Fibroblast of skin of right biceps (primary cell): Measurements from ENCODE around the gene VRK2.

Source experiments
- DNase-seq: peaks from one replicate; pipeline ENCODE4 v3.0.0-alpha.2; 2013

Gene VRK2

DNA sequence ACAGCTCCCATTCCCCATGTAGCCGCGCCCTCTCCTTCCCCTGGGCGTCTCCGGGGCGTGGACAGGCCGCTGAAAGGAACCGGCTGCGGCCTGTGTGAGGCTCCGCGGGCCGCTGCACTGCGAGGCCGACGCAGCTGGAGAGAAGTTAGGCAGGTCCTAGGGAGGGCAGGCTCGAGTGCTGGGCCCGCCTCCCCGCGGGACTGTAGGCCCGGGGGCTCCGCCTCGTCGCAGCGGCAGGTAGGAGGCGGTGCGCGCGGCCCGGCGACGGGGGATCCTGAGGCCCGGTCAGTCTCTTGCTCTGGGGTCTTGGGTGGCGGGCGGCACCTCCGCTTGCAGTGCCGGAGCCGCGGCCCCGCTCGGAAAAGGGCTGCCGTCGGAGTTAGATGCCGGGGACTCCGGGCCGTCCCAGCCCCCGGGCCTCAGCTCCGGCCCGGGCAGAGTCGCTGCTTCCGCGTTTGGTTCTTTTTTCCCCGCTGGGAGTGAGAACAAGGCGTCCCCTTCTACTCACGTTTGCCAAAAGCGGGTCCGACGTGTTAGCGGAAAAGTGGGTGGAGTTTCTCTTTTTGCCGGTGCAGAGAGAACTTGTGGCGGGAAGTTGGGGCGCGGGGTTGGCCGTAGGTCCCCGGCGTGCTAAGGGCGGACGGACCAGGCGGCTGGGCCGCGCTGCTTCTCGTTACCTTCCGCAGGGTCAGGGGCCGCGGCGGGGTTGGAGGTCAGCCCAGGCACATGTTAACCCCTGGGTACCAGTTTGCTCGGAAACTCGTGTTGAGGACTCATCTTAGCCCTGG lies at the start of gene VRK2:
Gene VRK2, plus strand, starts transcription at position 222 of the 788 bp plus-strand sequence. CDS start 2,026 bp downstream, outside the sequence.
- peak; percentile 92 for DNase-seq

DNA sequence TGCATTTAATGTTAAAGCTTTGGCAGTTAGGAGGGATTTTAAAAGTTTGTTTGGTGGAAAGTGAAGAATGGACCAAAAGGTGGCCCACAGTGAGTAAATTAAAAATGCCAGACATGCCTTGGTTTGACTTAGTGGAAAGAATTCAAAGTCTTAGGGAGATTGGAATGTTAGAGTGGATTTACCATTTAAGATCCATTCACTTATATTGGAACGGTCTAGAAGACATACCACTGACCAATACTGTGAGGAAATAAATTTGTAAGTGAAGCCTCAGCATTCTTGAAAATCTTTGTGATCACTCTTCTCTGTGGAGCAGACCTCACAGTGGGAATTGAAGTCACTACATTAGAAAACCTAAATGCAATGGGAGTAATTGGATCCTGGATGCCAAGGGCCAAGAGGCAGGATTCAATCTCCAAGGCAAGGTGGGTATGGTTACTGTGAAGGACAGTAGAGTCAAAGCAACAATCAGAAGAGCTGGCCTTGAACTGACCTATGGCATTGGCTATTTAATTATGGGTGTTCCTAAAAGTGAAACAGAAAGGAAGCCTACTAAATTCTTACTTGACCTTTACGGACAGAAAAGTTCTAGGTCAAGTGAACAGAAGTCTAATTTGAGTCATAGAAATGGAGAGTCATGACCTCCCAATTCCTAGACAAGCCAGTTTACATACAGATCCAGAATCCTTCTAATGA lies 40.2 kb upstream of the VRK2 start:
- peak; percentile 3 for DNase-seq

DNA sequence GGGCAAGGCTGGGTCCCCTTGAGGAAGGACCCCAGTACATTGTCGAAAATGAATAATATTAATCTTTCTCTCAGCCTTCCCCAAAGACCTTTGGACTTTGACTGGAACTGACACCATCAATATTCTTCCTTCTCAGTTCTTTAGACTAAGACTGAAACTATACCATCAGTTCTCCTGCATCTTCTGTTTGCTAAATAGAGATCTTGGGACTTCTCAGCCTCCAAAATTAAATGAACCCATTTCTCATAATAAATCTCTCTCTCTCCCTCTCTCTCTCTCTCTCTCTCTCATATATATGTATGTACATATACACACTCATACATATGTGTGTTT lies 39.7 kb upstream of the VRK2 start:
- DNase-seq, result no peak

DNA sequence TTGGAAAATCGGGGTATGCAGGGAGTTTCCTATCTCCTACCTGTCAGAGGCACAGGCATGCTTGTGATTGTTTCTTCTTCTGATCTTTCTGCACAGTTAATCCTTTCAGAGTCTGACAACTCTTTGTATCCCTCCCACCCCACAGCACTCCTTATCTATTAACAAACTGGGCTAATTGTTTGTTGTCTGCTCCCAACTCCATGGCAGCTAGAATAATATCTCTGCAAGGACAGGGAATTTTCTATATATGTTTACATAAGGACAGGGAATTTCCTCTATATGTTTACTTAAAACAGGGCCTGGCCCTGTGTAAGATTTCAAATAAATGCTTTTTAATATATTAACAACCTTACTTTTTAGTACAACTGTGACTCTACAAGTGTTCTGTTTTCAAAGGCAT lies 36.0 kb upstream of the VRK2 start:
- DNase-seq, result no peak

DNA sequence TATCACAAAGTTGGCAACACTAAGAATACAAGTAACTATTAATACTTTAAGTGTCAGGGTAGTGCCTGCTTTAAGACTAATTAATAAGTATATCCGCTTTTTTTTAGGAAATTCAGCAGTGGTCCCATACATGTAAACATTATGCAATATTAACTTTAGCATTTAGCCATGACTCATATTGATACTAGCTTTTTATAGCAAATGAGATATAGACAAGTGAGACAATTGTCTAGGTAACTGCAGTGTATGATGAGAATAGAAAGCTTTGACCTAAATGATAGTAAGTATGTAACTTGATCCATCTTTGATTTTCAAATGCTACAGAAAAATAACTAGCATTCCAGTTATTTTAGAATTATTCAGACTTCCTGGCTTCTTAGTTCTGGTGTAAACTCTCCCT lies 27.4 kb upstream of the VRK2 start:
- no peak for DNase-seq

DNA sequence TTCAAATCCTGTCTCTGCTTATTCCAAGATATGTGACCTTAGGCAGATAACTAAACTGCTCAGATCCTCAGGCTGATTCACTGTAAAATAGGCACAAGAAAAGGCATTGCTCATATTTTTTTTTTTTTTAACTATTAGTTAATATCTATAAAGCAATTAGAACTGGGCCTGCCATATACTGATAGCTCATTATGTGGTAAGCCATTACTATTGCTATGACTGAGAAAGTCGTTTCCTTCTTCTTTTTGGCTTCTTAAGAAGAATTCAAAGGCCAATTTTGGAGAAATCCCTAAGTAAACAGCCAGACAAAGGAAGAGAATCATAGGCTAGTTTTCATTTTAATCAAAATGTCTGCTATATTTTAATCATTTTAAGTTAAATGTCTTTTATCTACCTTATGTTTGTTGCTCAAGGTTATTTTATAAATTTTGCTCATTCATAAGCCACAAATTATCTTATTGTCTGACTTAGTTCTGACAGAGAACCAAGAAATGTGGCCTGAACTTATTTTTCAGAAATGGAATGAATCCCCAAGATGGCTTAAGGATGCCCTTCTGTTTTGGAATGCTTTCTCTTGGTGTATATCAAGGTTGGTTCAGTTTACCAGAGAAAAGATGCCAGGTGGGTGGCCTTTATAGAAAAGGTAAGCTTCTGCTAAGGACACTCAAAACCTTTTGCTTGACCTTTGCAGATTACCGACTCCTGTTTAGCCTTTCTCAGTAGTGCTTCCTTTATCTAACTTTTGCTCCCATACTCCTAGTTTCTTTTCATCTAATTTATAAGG lies 21.3 kb upstream of the VRK2 start:
- DNase-seq, result no peak

DNA sequence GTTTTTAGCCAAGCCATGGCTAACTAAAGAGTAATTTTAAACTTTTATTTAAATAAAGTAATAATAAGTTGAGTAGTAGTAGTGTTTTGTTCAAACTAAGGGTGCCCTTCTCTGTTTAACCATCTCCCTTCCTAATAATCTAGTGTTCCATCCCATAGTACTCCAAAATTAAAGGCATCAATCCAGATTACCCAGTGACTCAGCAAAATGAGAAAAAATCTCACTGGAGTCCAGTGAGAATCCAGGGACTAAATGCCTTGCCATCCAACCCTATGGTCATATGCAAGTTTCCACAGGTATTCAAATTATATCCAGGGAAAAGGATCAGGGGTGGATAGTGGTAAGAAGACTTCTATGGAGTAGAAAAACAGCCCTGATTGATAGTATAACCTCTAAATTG lies 19.6 kb upstream of the VRK2 start:
- DNase-seq, result no peak

DNA sequence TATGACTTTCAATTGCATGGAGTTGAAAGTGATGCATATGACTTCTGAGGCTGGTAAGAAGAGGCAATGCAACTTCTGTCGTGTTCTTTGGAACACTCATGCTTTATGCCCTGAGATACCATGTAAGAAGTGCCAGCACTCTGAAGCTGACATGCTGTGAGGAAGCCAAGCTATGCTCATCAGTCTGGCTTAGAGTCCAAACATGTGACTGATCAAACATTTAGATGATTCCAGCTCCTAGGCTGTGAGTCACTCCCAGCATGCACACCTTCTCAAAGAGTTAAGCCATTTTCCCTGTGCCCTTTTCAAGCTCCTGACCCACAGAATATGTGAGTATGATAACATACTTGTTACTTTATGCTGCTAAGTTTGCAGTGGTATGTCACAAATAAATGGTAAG lies 15.8 kb upstream of the VRK2 start:
- DNase-seq, result peak; percentile 49

DNA sequence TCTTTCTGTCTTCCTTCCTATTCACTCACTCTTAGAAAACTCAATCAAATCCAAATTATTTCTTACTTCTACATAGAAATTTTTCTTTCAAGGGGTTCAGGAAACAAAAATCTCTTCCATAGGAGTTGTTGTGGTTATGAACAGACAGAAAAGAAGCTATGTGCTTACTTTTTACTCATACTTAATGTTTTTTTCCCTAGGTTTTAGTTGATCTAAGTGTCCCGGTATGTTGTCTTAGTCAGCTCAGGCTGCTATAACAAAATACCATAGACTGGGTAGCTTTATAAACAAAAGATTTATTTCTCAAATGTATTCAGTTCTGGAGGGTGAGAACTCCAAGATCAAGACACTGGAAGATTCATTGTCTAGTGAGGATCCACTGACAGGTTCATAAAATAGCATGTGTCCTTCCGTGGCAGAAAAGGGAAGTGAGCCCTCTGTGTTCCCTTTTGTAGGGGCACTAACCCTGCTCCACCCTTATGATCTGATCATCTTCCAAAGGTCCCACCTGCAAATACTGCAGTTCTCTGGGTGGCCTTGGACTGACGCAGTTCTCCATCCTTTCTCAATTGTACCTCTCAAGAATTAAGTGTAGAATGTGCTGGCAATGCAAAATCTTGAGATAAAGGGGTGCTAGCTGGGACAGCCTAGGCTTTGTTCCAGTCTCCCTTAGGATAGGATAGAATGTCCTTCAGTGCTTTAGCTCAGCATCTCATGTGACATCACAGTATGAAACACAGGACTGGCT lies 14.4 kb upstream of the VRK2 start:
- DNase-seq, result peak; percentile 56

DNA sequence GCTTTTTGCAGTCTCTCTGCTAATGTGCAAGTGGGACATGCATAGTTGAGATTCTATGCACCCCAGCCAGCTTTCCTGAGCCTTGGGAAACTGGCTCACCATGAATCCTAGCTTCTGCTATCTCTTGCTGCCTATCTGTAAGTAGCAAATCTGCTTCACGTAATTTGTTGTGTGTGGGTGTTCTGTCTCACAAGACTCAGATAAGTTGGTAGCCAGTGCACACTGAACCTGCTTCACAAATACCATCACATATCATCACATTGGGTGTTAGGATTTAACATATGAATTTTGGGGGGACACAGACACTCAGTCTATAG lies 13.9 kb upstream of the VRK2 start:
- no peak for DNase-seq

DNA sequence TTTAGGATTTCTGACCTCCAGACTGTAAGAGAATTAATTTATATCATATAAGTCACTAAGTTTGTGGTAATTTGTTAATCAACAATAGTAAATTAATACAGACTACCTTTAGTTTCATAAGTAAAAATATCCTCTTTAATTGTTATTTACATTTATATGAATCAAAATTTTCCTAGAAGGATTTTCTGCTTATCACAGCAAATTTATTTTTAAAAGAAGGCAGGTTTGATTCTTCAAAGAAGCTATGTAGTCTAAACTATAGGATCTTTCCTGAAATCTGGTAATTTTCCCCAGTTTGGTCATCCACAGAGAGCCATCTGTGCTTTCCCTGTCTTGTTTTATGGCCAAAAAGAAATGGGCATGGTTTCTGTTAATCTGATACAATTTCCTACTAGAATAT lies 13.1 kb upstream of the VRK2 start:
- no peak for DNase-seq

DNA sequence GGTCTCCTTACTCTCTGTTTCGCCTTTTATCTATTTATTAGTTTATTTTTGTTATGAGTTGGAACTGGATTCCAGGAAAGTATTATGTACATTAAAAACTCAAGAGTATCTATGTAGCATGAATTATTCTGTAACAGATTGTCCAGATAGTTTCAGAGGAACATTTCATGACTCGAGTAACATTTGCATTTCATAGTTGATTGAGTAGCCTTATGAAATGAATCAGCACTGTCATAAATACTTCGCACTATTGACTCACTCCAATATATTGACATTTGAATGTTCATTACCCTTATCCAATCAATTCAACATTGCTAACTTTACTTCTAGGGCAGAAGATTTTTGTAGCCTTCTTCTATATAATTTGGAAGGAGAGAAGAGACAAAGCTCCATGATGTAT lies 11.3 kb upstream of the VRK2 start:
- DNase-seq, result no peak

DNA sequence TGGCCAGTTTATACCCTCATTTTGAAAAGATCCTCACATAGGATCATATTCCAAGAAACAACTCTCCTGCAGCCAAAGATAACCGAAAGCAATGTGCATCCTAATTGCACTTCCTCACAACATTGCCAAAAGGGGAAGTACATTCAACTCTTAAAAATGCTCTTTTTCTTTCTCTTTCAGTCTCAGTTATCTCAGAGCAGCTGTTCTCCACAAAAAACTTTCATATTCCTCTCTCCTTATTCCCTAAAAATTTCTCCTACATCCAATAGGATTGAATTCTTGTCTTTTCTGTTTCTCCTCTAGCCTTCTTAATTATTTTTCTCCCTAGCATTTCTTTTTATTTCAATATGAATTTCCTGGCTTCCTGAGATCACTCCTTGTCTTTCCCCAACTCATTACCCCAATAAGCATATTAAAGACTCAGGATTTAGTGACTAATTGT lies 7.4 kb upstream of the VRK2 start:
- peak; percentile 59 for DNase-seq

DNA sequence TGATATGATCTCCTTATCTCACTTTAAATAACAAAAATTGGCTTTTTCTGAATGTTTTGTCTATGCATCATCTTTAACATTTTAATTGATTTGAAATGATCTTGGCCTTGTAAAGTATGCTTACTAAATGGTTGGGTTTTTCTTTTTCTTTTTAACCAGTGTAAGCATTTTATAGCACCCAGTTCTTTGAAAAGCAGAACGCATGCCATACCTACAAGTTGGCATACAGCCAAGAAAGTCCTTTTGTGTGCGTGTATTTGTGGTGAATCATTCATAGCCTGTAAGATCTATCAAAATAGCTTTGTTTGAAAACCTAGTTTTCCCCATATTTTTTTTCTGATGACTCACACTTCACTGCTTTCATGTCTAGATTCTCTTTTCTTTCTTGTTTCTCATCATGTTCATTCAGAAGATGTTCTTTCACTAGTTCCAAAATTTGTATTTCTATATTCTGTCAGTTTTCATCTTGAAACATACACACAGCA lies 4.1 kb upstream of the VRK2 start:
- DNase-seq, result peak; percentile 86

DNA sequence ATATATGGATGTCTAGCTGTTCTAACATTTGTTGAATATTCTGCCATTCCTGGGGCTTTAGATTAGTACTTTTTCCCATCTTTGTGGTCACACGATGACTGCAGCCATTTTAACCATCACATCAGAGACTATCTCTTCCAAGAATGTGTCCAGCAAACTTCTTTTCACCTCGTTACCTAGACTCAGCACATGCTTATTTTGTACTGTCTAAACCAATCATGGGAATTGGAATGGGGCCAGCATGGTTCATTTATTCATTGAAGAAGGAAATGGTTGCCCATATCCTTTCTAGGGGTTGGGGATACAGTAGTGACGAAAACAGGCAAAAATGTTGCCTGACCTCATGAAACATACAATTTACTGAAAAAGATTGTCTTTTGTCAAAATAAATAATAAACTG lies 2.5 kb upstream of the VRK2 start:
- DNase-seq, result no peak

DNA sequence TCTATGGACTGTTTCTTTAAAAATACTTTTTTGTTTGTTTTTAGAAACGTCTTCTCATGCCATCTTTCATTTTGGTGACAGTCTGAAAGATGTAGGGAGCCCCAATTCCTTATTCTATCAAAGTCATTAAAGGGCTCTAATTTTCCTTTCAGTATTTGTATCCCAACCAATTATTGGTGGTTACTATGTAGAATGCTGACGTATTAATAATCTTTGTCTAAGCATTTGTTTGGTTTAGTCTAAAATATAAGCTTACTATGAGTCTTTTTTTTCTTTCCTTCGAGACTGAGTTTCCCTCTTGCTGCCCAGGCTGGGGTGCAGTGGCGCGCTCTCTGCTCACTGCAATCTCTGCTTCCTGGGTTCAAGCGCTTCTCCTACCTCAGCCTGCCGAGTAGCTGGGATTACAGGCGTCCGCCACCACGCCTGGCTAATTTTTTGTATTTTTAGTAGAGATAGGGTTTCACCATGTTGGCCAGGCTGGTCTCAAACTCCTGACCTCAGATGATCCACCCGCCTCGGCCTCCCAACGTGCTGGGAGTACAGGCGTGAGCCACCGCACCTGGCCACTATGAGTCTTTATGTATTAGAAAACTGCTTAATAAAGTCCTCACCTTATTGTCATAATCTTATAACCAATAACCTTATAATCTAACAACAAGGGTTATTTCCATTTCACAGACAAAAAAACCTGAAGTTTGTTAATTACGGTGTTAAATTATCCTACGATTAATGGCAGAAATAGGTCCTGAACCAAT lies 849 bp upstream of the VRK2 start:
- no peak for DNase-seq

DNA sequence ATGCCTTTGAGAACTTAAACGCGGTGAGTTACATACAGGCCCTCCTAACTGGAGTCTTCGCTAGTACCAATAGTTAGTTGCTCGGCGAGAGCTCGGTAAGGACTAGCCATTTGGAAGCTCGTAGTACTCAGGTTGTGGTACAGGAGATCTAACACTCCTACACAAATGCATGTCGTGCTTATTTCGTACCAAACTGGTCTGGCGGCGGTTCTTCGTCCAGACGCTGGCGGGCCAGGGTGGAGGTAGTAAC lies 346 bp upstream of the VRK2 start:
- no peak for DNase-seq

DNA sequence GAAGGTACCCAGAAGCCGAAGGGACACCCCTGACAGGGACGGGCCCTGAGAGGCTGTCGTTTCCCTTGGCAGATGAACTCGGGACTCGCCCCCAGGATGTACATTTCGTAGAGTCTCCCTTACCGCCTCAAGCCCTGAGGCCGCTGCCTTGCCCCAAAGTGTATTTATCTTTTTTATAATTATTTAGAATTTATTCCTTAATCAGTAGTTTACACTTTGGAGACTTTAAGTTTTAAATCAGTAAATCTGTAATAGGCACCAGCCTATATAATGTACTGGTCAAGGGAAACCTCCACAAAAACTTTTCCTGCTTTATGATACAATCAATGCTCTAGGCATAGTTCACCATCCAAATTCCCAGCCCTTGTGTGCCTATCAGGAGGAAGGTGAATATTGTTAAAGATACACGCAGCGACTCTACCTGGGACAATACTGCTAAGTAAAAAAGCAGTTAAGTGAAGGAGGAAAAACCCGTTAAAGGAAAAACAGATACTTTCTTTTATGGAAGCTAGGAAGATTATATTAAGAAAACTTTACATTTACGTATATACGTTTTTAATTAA lies 848 bp downstream of the VRK2 start:
- no peak for DNase-seq

DNA sequence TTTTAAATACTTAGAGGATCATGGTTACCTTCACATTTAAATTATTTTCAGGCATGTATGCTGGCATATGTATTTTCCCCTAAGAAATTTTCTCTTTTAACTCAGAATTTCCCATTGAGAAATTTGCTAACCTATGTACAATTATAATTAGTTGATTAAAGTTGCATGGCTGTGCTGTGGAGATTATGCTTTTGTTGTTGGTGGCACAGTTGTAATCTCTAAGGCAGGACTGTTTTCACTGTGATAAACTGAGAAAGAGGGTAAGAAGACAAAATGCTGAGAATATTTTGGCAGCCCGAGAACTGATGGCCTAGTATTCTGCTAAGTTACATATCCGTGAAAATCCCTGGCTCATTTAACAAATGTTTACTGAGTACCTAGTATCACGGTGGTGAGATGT lies 1.4 kb downstream of the VRK2 start:
- no peak for DNase-seq

DNA sequence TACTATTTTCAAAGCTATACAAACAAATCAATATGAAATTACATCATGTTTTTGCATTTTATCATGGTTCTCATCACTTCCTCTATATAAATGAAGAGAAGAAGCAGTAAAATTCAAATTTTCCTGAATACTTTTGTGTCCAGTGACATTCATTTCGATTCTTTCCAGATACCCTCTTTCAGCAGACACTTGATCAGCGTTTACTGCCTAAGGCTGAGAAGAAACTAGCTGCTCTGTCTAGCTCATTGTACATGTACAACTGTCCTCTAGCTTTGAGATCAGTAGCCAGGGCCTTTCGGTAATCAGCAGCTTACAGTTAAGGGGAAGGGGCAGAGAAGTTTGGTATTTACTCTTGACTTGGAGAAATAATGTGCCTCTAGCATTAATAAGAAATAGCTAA lies 4.8 kb downstream of the VRK2 start:
- no peak for DNase-seq

DNA sequence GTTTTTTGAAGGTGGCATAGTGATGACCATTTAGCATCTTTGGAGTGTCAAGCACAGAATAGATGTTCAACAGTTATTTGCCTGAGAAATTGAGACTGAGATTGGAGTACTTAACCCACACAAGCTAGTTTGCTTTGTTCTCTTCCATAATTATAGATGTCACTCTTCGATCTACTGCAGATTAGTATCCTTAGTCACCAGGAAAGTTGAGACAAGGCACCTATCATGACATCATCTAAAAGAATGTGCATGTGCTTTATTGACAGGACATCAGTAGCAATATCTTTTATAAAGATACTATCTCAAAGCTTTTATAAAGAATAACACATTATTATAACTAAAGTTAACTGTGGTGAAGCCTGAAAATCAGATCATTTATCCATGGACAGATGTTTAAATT lies 6.4 kb downstream of the VRK2 start:
- DNase-seq, result no peak

DNA sequence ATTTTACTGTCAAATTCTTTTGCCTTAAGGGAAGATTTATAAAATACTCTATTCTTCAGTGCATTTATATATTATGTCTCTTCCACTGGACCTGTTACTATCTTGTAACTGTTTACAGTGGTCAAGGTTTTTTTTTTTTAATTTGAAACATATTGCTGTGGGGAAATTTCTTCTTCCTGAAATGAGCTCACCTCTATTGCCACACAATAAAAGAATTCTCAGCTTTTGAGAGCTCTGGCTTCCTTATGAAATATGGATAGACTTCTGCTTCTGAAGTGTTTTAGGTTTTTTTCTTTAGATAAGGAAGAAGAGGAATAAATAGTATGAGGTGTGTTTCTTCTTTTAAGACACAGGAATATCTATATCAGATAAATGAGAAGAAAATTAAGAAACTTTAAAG lies 7.7 kb downstream of the VRK2 start:
- no peak for DNase-seq
